ENCODE results near the gene ACO1. TPM values are rescaled to one million over a fixed set of nuclear protein-coding genes. Genes with fewer than 3 reads are reported as not detected.

Gene ACO1
- polyA plus RNA-seq, 3 donors: 2.9 to 12.5 (median 10.5) TPM

- TF ChIP-seq, protein P1, sequence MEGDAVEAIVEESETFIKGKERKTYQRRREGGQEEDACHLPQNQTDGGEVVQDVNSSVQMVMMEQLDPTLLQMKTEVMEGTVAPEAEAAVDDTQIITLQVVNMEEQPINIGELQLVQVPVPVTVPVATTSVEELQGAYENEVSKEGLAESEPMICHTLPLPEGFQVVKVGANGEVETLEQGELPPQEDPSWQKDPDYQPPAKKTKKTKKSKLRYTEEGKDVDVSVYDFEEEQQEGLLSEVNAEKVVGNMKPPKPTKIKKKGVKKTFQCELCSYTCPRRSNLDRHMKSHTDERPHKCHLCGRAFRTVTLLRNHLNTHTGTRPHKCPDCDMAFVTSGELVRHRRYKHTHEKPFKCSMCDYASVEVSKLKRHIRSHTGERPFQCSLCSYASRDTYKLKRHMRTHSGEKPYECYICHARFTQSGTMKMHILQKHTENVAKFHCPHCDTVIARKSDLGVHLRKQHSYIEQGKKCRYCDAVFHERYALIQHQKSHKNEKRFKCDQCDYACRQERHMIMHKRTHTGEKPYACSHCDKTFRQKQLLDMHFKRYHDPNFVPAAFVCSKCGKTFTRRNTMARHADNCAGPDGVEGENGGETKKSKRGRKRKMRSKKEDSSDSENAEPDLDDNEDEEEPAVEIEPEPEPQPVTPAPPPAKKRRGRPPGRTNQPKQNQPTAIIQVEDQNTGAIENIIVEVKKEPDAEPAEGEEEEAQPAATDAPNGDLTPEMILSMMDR (IDR thresholded peaks at IDR 0.05): no peak
- Histone ChIP-seq H3K9me3 (replicated peaks in 1 of 2; ENCODE audit: control insufficient read depth in 1 of 2, insufficient read depth in 1 of 2, low read length in 2 of 2) (no peaks in the 10 kb centered on the region), H3K27me3 (ENCODE audit: control insufficient read depth in 2 of 2, insufficient read depth in 2 of 2, low read length in 2 of 2) (no peaks in the 10 kb centered on the region), H3K4me2 (replicated peaks; ENCODE audit: extremely low read depth, low read length, poor library complexity, severe bottlenecking) (no peak overlapping the region), H3K36me3 (replicated peaks in 1 of 2; ENCODE audit: control insufficient read depth in 1 of 2, insufficient read depth in 2 of 2, low read length in 2 of 2) (peaks cover 26 to 68% of the 10 kb centered on the region in 2 donors), H3K27ac (ENCODE audit: low read depth in 1 of 2, low read length in 2 of 2) (no peak overlapping the region), H3K79me2 (ENCODE audit: insufficient read depth, low read length) (no peaks in the 10 kb centered on the region), H3K4me3 (replicated peaks in 1 of 3; ENCODE audit: low read depth in 2 of 3, low read length in 3 of 3) (no peak overlapping the region), H3K4me1 (ENCODE audit: control insufficient read depth in 1 of 2, insufficient read depth in 2 of 2, low read length in 2 of 2) (no peaks in the 10 kb centered on the region), H2AFZ (ENCODE audit: insufficient read depth, low read depth, low read length, poor library complexity, severe bottlenecking) (no peak overlapping the region), H3K9ac (ENCODE audit: insufficient read depth, low read length, poor library complexity, severe bottlenecking) (no peak overlapping the region), H4K20me1 (ENCODE audit: insufficient read depth, low read length) (no peaks in the 10 kb centered on the region)
- H3K27ac Mint-ChIP-seq: no peak overlapping the region
- no peaks in the 10 kb centered on the region for H3K4me1 Mint-ChIP-seq
- no peak for DNase-seq
- H3K9me3 Mint-ChIP-seq: peaks cover 0 to 4% (median 0%) of the 10 kb centered on the region in 7 donors
- no peak overlapping the region for H3K4me3 Mint-ChIP-seq
- peaks cover 53 to 73% of the 10 kb centered on the region in 2 donors for H3K36me3 Mint-ChIP-seq
- intact Hi-C loops (cut with micrococcal nuclease): no loop called here
- no peaks in the 10 kb centered on the region for H3K27me3 Mint-ChIP-seq (ENCODE audit: low read depth in 3 of 3)
Observed at GRCh38 chr9:32442433-32442832, 58.0 kb downstream of the ACO1 start.

GRCh38 chr9:32449969-32450368, 65.5 kb downstream of the ACO1 start:
- Histone ChIP-seq H3K4me1 (ENCODE audit: control insufficient read depth in 1 of 2, insufficient read depth in 2 of 2, low read length in 2 of 2) (no peaks in the 10 kb centered on the region), H2AFZ (ENCODE audit: insufficient read depth, low read depth, low read length, poor library complexity, severe bottlenecking) (no peak overlapping the region), H3K27ac (ENCODE audit: low read depth in 1 of 2, low read length in 2 of 2) (no peak overlapping the region), H3K9me3 (replicated peaks in 1 of 2; ENCODE audit: control insufficient read depth in 1 of 2, insufficient read depth in 1 of 2, low read length in 2 of 2) (no peaks in the 10 kb centered on the region), H3K4me2 (replicated peaks; ENCODE audit: extremely low read depth, low read length, poor library complexity, severe bottlenecking) (no peak overlapping the region), H3K4me3 (replicated peaks in 1 of 3; ENCODE audit: low read depth in 2 of 3, low read length in 3 of 3) (no peak overlapping the region), H3K27me3 (ENCODE audit: control insufficient read depth in 2 of 2, insufficient read depth in 2 of 2, low read length in 2 of 2) (no peaks in the 10 kb centered on the region), H3K79me2 (ENCODE audit: insufficient read depth, low read length) (no peaks in the 10 kb centered on the region), H3K36me3 (replicated peaks in 1 of 2; ENCODE audit: control insufficient read depth in 1 of 2, insufficient read depth in 2 of 2, low read length in 2 of 2) (peaks cover 51 to 77% of the 10 kb centered on the region in 2 donors), H3K9ac (ENCODE audit: insufficient read depth, low read length, poor library complexity, severe bottlenecking) (no peak overlapping the region), H4K20me1 (ENCODE audit: insufficient read depth, low read length) (no peaks in the 10 kb centered on the region)
- Mint-ChIP-seq H3K27ac (no peak overlapping the region), H3K4me3 (no peak overlapping the region), H3K4me1 (no peaks in the 10 kb centered on the region), H3K36me3 (peaks cover 67 to 75% of the 10 kb centered on the region in 2 donors), H3K9me3 (no peaks in the 10 kb centered on the region), H3K27me3 (ENCODE audit: low read depth in 3 of 3) (no peaks in the 10 kb centered on the region)
- DNase-seq: no peak
- TF ChIP-seq, protein P1 (IDR thresholded peaks at IDR 0.05): no peak
- 93% methylated on average over 2 of the region's 6 CpGs for WGBS (ENCODE audit: insufficient coverage)
- intact Hi-C loops (cut with micrococcal nuclease): no loop called here

All from CD14-positive monocyte (primary cell).